HG03066 (cell line): Measurements from ENCODE around the gene TCF19.
"Not testable (repeated sequence)": the region's sequence is repeated elsewhere in the genome, so short reads cannot be mapped to it uniquely, and the experiment has no call there.

Source experiments
- ATAC-seq: cut with Tn5 transposase; IDR thresholded peaks from one replicate; pipeline ENCODE4 v1.9.1; 2021; ENCODE audit warnings: low read depth; ENCODE audit not compliant: unreplicated experiment

Gene TCF19

DNA sequence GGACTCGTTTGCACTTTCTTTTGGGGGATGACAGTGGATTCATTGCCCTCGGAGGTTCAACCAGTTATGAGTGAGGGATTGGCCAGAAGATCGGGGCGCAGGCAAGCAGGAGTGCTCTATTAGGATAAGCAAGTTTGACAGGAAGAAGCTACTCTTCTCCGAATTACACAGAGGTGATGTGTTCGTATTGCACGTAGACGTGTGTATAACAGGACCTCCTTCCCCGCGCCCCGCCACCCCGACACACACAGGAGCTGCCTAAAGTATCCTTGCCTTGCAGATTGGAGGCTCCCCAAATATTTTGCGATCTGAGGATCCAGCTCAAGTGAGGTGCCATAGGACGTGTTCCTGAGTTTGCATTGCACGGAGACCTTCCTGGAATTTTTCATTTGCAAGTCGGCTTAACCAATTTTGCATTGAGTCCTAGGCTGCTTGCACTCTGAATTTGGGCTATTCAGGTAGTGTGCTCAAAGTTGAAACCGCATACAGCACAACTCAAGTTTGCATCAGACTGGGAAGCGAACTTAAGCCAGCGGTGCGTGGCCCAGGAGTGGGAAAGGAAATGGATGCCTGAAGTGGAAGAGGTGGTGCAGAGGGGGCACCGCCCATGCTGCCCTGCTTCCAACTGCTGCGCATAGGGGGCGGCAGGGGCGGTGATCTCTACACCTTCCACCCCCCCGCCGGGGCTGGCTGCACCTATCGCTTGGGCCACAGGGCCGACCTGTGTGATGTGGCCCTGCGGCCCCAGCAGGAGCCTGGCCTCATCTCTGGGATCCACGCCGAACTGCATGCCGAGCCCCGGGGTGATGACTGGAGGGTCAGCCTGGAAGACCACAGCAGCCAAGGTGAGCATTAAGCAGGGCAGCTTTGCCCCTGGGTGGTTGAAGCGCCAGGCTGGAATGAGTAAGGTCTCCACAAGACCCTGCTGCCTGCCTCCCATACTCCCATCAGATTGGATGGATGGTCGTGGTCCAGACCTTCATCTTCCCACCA lies 770 bp downstream of the TCF19 start:
- ATAC-seq: no peak

DNA sequence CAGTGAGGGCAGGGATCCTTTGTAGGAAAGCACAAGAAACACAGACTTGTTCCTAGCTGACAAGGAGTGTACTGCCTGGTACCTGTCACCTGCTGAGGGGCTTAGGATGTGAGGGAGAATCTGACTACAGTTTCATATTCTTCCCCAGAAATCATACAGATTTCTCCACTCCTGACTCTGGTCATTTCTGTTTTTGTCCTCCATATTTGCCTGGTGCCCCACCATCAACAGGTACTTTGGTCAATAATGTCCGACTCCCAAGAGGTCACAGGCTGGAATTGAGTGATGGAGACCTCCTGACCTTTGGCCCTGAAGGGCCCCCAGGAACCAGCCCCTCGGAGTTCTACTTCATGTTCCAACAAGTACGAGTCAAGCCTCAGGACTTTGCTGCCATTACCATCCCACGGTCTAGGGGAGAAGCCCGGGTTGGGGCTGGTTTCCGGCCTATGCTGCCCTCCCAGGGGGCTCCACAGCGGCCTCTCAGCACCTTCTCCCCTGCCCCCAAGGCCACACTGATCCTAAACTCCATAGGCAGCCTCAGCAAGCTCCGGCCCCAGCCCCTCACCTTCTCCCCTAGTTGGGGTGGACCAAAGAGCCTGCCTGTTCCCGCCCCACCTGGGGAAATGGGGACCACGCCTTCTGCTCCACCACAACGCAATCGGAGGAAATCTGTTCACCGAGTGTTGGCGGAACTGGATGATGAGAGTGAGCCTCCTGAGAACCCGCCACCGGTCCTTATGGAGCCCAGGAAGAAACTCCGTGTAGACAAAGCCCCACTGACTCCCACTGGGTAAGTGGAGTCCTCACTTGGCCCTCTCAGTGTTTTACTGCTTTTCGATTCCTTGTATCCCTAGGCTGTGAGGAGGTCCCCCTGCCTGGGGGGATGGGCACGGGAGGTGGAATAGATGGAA lies 3.1 kb downstream of the TCF19 start:
- no peak for ATAC-seq

- no peak for ATAC-seq
Observed at GRCh38 chr6:31162463-31163165, 4.2 kb downstream of the TCF19 start.

DNA sequence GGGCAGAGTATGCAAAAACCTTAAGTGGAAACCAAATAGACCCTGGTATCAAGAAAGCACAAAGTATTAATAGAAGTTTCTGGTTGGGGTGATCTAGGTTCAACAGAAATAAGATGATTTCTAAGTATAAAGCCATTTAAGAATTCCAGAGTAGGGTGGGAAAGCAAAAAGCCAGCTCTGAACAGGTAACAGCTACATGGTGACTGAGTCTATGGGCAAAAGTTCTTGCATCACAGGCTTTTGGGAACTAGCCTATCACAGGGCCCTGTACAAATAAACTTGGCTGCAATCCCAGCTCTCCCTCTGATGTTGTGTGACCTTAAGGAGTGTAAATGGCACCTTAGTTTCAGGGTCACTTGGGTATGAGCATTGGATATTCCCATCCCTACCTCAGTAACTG lies 5.5 kb downstream of the TCF19 start:
- ATAC-seq: no peak

DNA sequence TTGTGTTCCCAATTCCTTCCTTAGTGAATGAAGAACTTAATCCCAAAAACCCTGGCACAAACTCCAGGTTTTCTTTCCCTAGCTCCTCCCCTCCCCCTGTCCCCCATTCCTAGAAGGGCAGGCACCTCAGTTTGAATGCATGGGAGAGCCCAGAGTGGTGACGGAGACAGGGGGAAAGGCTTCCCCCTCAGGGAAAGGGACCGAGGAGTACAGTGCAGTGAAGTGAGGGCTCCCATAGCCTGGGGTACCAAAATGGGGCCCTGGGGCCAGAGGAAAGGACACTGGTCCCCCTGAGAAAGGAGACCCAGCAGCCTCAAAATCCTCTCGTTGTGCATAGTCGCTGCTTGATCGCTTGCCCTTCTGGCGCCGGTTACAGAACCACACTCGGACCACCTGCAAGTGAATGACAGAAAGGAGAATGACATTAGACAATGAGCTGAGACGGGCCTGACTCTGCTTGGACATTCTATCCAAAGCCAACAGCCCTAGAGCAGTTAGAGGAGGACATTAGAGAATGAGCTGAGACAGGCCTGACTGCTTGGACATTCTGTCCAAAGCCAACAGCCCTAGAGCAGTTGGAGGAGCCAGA lies 6.2 kb downstream of the TCF19 start:
- not testable (repeated sequence) for ATAC-seq

GRCh38 chr6:31165064-31165832 lies 6.9 kb downstream of the TCF19 start:
- ATAC-seq: peak; percentile 70

DNA sequence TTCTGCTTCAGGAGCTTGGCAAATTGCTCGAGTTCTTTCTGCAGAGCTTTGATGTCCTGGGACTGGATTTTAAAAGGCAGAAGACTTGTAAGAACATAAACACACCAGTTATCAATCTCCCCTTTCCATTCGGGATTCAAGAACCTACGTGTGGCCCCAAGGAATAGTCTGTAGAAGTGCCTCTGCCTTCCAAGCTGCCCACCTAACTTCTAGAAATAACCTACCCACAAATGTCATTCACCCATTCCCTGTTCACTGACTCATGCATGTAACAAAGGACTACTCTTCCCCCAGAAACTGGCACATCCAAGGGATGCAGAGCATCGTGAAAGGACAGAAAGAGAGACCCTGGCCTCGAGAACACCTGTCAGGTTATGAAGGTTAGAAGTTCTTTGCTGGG lies 7.6 kb downstream of the TCF19 start:
- no peak for ATAC-seq

DNA sequence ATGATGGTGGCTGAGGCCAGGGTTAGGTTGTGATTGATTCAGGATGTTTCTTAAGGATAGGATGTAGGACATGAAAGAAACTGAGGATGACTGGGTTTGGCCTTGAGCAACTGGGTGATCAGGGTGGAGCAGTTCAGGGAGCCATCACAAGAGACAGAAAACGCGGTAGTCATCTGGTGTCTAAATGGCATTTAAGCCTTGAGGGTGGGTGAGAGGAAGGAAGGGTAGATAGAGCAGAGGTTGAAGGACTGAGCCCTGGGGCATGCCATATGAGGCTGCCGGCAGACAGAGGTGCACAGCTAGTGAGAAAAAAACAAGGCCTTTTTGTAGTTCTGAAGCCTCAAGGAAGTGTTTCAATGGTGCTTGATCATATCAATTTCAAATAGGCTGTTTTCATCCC lies 10.2 kb downstream of the TCF19 start:
- no peak for ATAC-seq

- no peak for ATAC-seq
Observed at GRCh38 chr6:31169123-31169857, 10.9 kb downstream of the TCF19 start.

GRCh38 chr6:31169858-31170599 lies 11.6 kb downstream of the TCF19 start:
- ATAC-seq: not testable (repeated sequence)

DNA sequence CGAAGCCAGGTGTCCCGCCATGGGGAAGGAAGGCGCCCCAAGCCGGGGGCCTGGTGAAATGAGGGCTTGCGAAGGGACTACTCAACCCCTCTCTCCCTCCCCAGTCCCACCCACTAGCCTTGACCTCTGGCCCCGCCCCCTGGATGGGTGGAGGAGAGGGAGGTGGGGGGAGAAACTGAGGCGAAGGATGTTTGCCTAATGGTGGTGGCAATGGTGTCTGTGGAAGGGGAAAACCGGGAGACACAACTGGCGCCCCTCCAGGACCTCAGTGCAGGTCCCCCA lies 12.2 kb downstream of the TCF19 start, which contains the start of gene POU5F1:
Gene POU5F1, minus strand, starts transcription at position 83 of the 282 bp plus-strand sequence. Its CDS starts 62 bp downstream, at position 21.
- ATAC-seq: no peak

DNA sequence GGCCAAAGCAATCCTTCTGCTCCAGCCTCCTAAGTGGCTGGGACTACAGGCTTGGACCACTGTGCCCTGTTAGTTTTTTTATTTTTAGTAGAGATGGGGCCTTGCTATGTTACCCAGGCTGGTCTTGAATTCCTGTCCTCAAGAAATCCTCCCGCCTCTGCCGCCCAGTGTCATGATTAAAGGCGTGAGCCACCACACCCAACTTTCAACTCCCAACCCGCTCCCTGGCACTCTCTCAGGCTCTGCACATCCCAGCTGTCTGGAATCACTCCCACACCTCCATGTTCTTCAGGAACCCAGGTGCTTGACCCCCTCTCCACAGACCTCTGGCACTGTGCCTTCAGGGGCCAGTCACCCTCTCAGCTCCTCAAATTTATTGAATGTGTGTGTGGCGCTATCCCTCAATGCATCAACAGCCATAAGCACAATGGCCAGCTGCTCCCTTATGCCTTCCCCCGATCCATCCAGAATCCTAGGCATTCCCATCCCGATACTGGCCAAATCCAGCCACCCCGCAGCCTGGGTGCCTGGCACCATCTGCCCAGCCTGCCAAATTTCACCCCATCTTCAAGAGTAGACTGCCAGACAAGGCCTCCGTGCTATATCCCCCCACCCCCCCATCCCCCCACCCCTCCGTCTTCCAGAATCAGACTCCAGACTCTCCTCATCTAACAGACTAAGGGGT lies 12.7 kb downstream of the TCF19 start:
- ATAC-seq: no peak

- ATAC-seq: no peak
Observed at GRCh38 chr6:31171931-31172905, 13.8 kb downstream of the TCF19 start.

GRCh38 chr6:31172973-31173384 lies 14.6 kb downstream of the TCF19 start:
- ATAC-seq: no peak

DNA sequence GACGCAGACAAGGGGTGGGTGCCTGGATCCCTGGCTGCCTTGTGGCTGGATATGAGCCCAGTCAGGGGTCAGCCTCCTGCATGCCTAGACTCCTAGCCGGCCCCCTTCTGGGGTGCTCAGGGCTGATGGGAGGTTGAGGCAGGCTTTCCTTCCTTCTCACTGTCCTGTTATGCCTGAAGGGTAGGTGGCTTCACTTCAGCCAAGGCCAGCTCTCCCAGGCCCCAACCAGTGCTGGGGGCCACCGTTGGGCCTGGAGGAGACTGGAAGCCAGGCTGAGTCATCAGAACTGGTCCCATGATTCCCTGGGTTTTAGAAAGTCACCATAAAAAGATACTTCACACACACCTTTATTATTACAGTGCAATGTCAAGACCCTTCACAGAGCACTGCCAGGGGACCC lies 15.0 kb downstream of the TCF19 start:
- no peak for ATAC-seq

GRCh38 chr6:31174378-31174777 lies 16.0 kb downstream of the TCF19 start:
- ATAC-seq: no peak

DNA sequence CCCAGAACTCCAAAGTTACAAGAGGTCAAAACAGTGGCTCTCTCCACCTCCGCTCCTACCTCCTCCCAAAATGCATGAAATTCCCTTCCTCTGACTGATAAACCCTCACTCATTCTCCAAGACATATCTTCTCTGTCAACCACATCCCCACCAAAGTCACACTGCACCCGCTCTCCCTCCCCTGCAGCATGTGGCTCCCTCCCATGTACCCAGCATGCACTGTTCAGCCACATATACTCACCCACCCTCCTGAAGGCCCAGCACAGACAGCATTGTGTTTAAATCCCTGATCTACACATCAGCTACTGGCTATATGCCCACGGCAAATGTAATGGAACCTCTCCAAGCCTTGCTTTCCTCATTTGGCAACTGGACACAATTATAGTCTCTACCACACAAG lies 17.6 kb downstream of the TCF19 start:
- no peak for ATAC-seq
